Activated gamma-delta T cell treated with anti-CD3 and anti-CD28 coated beads, Interleukin-2, amount 50 U/mL, for 16 hours (primary cell): ENCODE data around the gene POU2F3.

Experiments used
- DNase-seq: peaks from one replicate; pipeline ENCODE4 v3.0.0-alpha.2; 2020; ENCODE audit warnings: low read depth

Gene POU2F3

GRCh38 chr11:120342226-120342625 lies 102.3 kb downstream of the POU2F3 start:
- no peak for DNase-seq

- no peak for DNase-seq
Observed at GRCh38 chr11:120342678-120343077, 102.7 kb downstream of the POU2F3 start.

GRCh38 chr11:120343429-120343828 lies 103.5 kb downstream of the POU2F3 start:
- DNase-seq: no peak

- DNase-seq: no peak
Observed at GRCh38 chr11:120344302-120345004, 104.5 kb downstream of the POU2F3 start.

GRCh38 chr11:120346233-120346632 lies 106.3 kb downstream of the POU2F3 start:
- no peak for DNase-seq

GRCh38 chr11:120350637-120351036 lies 110.7 kb downstream of the POU2F3 start:
- no peak for DNase-seq

- DNase-seq: no peak
Observed at GRCh38 chr11:120352405-120352804, 112.5 kb downstream of the POU2F3 start.

- no peak for DNase-seq
Observed at GRCh38 chr11:120354068-120354467, 114.1 kb downstream of the POU2F3 start.

GRCh38 chr11:120354779-120355178 lies 114.8 kb downstream of the POU2F3 start:
- no peak for DNase-seq

- DNase-seq: no peak
Observed at GRCh38 chr11:120357620-120358019, 117.7 kb downstream of the POU2F3 start.

- no peak for DNase-seq
Observed at GRCh38 chr11:120358729-120359128, 118.8 kb downstream of the POU2F3 start.

GRCh38 chr11:120363436-120363835 lies 123.5 kb downstream of the POU2F3 start:
- no peak for DNase-seq

- DNase-seq: no peak
Observed at GRCh38 chr11:120365512-120365911, 125.6 kb downstream of the POU2F3 start.
